Adrenal gland (tissue), 5 donors: Measurements from ENCODE around the gene AFAP1.

ENCODE experiments used
- CTCF ChIP-seq, 6 experiments: fragments of 450-650 bp in 4 of 6; fragments of 200-600 bp in 2 of 6; sonication (generic) in 1 of 6; IDR thresholded peaks; 1 replicate in 5 of 6; 2 replicates in 1 of 6; pipeline versions ENCODE4 v1.5.1 to v1.8.0; 2016 to 2021; ENCODE audit warnings: antibody characterized with exemption in 6 of 6, mild to moderate bottlenecking in 2 of 6, moderate library complexity in 1 of 6
- POLR2A ChIP-seq, 2 donors: fragments of 450-650 bp; IDR thresholded peaks; one replicate each; pipeline ENCODE4 v1.6.1; 2017; ENCODE audit warnings: antibody characterized with exemption in 2 of 2, mild to moderate bottlenecking in 2 of 2, moderate library complexity in 1 of 2
- donor health status: DM: no; HTN: no; CAD: no.

- TF ChIP-seq CTCF (IDR thresholded peaks at IDR 0.05) (no peak), POLR2A (IDR thresholded peaks at IDR 0.05) (no peak)
Measured at GRCh38 chr4:7959078-7959477, 19.4 kb upstream of the AFAP1 start.
